Heart left ventricle (tissue), 16 donors: ENCODE measurements around the gene CSMD2. TPM values are rescaled to one million over a fixed set of nuclear protein-coding genes. Genes with fewer than 3 reads are reported as not detected.

Source experiments
- ATAC-seq, 4 donors: fragments of 200-7000 bp; cut with Tn5 transposase; one replicate each; pipeline ENCODE4 v1.9.1; 2020 to 2022; ENCODE audit warnings: moderate library complexity in 4 of 4, mild to moderate bottlenecking in 3 of 4, moderate number of reproducible peaks in 1 of 4
- DNase-seq, 5 donors: peaks; one replicate each; pipeline ENCODE4 v3.0.0-alpha.2; 2020
- H3K27ac ChIP-seq, 12 donors: fragments of 200-600 bp; sonication (generic) in 4 of 12; one replicate each; pipeline versions ENCODE4 v1.5.0 to v1.8.0; 2016 to 2022; ENCODE audit warnings: mild to moderate bottlenecking in 2 of 12
- H3K27me3 ChIP-seq, 9 donors: fragments of 200-600 bp; sonication (generic) in 2 of 9; one replicate each; pipeline versions ENCODE4 v1.5.1 to v1.8.0; 2016 to 2022; ENCODE audit warnings: mild to moderate bottlenecking in 3 of 9
- H3K36me3 ChIP-seq, 9 donors: fragments of 200-600 bp; sonication (generic) in 2 of 9; one replicate each; pipeline versions ENCODE4 v1.5.0 to v1.8.0; 2018 to 2022; ENCODE audit warnings: mild to moderate bottlenecking in 2 of 9
- H3K4me1 ChIP-seq, 12 donors: fragments of 200-600 bp; sonication (generic) in 4 of 12; one replicate each; pipeline versions ENCODE4 v1.5.0 to v1.8.0; 2016 to 2022; ENCODE audit warnings: mild to moderate bottlenecking in 3 of 12
- H3K4me3 ChIP-seq, 12 donors: fragments of 200-600 bp; sonication (generic) in 4 of 12; one replicate each; pipeline versions ENCODE4 v1.5.0 to v1.8.0; 2017 to 2022; ENCODE audit warnings: mild to moderate bottlenecking in 9 of 12, moderate library complexity in 4 of 12
- H3K9me3 ChIP-seq, 12 donors: fragments of 200-600 bp; sonication (generic) in 4 of 12; one replicate each; pipeline versions ENCODE4 v1.5.0 to v1.8.0; 2016 to 2022; ENCODE audit warnings: mild to moderate bottlenecking in 1 of 12
- POLR2A ChIP-seq, 2 donors: fragments of 450-650 bp; IDR thresholded peaks; one replicate each; pipeline ENCODE4 v1.6.1; 2017; ENCODE audit warnings: antibody characterized with exemption in 2 of 2, mild to moderate bottlenecking in 2 of 2, moderate library complexity in 2 of 2
- WGBS, 4 donors: extraction: QIAGEN DNeasy Blood & Tissue Kit in 2 of 4; methylation state at CpG; one replicate each; pipeline versions ENCODE4 v1.1.5 to v1.1.7; 2013 to 2018; 5-methylcytosine and 5-hydroxymethylcytosine counted together
- intact Hi-C, 10 donors: fragments of 100-400 bp; cut with DNase I; formaldehyde crosslinking; loops; one replicate each; pipeline versions ENCODE4 v1.11.1 to v1.14.2; 2022
- polyA plus RNA-seq, 2 donors: library from polyadenylated mRNA; stranded (reverse); fragments of 200-250 nt; gene quantifications; one replicate each; pipeline ENCODE4 v1.2.3, GENCODE V29; 2013
- total RNA-seq, 9 donors: library from RNA; depleted of rRNA in 2 of 9; stranded (reverse); fragments of >200 nt in 2 of 9; fragmentation: NEBNext Ultra II Directional in 3 of 9; extraction: Animal tissue kit (Norgen Biotek cat#: 25700) in 3 of 9; gene quantifications; one replicate each; pipeline versions ENCODE4 v1.1.0 to v1.2.4, GENCODE V29; 2016 to 2023
- TF ChIP-seq, protein P1 (sequence below), 12 donors: fragments of 200-600 bp; sonication (generic) in 4 of 12; IDR thresholded peaks; one replicate each; pipeline versions ENCODE4 v1.5.0 to v1.8.0; 2018 to 2022; ENCODE audit warnings: antibody characterized with exemption in 12 of 12, mild to moderate bottlenecking in 5 of 12
- donor health status: ischemic (EF 13 %, LVEDD 7.1; RV severe dilation, severe dysfunction).
- donor health status: healthy with polysubstance abuse.
- donor health status: DM: no; HTN: yes; CAD: no.
- donor health status: DM: no; HTN: no; CAD: no.
- donor health status: ischemic (EF 25% LVEDD 6.9; RV normal size, moderate dysfunction).
- donor health status: ischemic (EF 25% LVEDD 5.7; RV mildly dilated, moderate dysfunction).
- donor health status: healthy.
- donor health status: DM: yes; HTN: yes; CAD: no.
- donor health status: ischemic (EF 35%, LVEDD 5.7; RV mildly dilated, moderate dysfunction).
- donor health status: nonischemic (EF 11% LVEDD 7.7; RV severe dilation, severe dysfunction).
- donor health status: DM: yes; HTN: yes; CAD: no.
- donor health status: PGD.
- donor health status: ischemic (EF 29% LVEDD 5.4; RV normal size, mild dysfunction).
- donor health status: nonischemic (EF 23%, LVEDD 6.1; RV moderate dilation, normal function).

CSMD2 gene
- total and polyA plus RNA-seq, 11 donors = 0.02 to 0.79 (median 0.22) TPM

DNA sequence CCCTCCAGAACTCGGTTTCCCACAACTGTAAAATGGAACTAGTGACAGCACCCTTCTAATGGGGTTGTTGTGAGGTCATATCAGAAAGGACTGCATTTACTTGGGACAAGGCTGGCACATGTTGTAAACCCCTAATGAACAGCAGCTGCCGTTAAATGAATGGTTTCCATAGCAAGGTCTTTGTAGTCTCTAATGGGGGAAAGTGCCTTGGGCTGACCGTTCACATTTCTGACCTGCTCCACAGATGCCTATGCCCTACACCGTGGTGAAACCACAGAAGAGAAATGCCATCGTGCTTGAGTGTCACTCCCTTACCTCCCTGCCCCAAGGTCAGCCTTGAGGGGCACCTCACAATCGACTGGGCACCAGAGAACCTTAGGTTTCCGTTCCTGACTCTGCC is 549.5 kb downstream of the CSMD2 start:
- no peaks in the 10 kb centered on the region for H3K36me3 ChIP-seq
- DNase-seq (no peak), ATAC-seq (no peak)
- no peak for TF ChIP-seq POLR2A (IDR thresholded peaks at IDR 0.05)
- TF ChIP-seq, protein P1, sequence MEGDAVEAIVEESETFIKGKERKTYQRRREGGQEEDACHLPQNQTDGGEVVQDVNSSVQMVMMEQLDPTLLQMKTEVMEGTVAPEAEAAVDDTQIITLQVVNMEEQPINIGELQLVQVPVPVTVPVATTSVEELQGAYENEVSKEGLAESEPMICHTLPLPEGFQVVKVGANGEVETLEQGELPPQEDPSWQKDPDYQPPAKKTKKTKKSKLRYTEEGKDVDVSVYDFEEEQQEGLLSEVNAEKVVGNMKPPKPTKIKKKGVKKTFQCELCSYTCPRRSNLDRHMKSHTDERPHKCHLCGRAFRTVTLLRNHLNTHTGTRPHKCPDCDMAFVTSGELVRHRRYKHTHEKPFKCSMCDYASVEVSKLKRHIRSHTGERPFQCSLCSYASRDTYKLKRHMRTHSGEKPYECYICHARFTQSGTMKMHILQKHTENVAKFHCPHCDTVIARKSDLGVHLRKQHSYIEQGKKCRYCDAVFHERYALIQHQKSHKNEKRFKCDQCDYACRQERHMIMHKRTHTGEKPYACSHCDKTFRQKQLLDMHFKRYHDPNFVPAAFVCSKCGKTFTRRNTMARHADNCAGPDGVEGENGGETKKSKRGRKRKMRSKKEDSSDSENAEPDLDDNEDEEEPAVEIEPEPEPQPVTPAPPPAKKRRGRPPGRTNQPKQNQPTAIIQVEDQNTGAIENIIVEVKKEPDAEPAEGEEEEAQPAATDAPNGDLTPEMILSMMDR (IDR thresholded peaks at IDR 0.05) = no peak
- H3K27me3 ChIP-seq = peaks cover 0 to 13% (median 0%) of the 10 kb centered on the region in 9 donors
- no peak overlapping the region for H3K4me3 ChIP-seq
- H3K27ac ChIP-seq = no peak overlapping the region
- intact Hi-C loops = loop anchor here in 7 of 10 donors (10.0 kb wide), 4 partner anchors 241 to 481 kb away; no protein-coding TSS in a partner anchor
- 59 to 69% (median 64%) methylated on average over 7 of the region's 7 CpGs for WGBS, 4 donors
- no peaks in the 10 kb centered on the region for H3K9me3 ChIP-seq
- peaks cover 0 to 9% (median 0%) of the 10 kb centered on the region in 12 donors for H3K4me1 ChIP-seq

DNA sequence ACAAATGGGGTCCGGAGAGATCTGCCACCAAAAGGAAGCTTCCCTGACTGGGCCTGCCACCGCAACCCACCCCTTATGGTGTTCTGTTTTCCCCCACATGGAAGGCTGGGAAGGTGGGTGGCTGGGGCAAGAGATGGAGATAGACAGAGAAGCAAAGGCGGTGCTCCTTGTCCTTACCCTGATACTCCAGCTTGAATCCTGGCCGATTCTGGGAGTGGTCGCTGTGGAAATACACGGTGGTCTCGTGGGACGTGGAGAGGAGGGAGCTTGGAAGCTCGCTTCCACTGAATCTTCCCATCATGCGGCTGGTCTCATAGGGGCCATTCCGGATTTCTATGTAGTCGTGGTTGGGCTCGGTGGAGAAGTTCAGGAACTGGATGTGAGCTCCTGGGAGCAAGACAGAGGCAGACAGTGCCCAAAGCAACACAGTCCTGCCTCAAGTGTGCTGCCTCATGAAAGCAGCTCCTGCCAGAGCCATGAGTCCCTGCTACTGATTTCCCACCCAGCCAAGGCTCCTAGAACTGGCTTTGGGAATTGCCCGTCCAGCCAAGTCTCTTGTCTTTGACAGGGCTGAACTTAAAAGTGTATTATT is 554.1 kb downstream of the CSMD2 start:
- Histone ChIP-seq H3K36me3 (no peaks in the 10 kb centered on the region), H3K27ac (peak overlapping the region in 3 of 12 donors; percentile 13 to 18 (median 14))

DNA sequence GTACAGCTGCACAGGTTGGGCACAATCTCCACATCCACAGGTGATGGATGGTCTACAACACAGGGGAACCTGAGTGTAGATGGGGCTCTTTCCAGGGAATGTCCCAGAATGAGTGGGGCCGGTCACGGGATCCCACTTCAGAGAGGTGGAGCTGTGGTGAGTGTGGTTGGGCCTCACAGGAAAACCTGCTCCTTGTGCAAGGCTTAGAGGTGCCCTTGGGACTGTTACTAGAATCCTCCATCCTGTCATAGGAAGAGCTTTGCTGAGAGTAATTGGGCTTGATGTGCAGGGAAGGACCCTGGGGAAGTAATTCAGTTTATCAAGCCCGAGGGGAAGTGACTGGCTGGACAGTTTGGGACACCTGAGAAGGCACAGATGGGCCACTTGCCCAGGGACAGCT is 554.6 kb downstream of the CSMD2 start:
- H3K27me3 ChIP-seq = peaks cover 0 to 9% (median 0%) of the 10 kb centered on the region in 9 donors
- ATAC-seq (no peak), DNase-seq (no peak)
- H3K4me3 ChIP-seq = no peak overlapping the region
- H3K27ac ChIP-seq = peak overlapping the region in 2 of 12 donors; percentile 14 to 18
- no peak for TF ChIP-seq POLR2A (IDR thresholded peaks at IDR 0.05)
- TF ChIP-seq, protein P1 (IDR thresholded peaks at IDR 0.05) = no peak
- no peaks in the 10 kb centered on the region for H3K9me3 ChIP-seq
- H3K36me3 ChIP-seq = no peaks in the 10 kb centered on the region
- peaks cover 0 to 29% (median 8%) of the 10 kb centered on the region in 12 donors for H3K4me1 ChIP-seq
- intact Hi-C loops = loop anchor here in 9 of 10 donors (2.0 to 10.0 kb wide), 14 partner anchors 33 to 476 kb away; partner anchors contain the start of gene ZSCAN20 (in 4 of the 9)
- 52 to 66% (median 59%) methylated on average over 2 to 3 of the region's 3 CpGs for WGBS, 4 donors

More for the DNA sequence above, 554.1 kb downstream of the CSMD2 start:
- Histone ChIP-seq H3K27me3 (peaks cover 0 to 13% (median 0%) of the 10 kb centered on the region in 9 donors), H3K4me1 (peaks cover 0 to 23% (median 8%) of the 10 kb centered on the region in 12 donors), H3K4me3 (no peak overlapping the region), H3K9me3 (no peaks in the 10 kb centered on the region)
- ATAC-seq = no peak
- intact Hi-C loops = loop anchor here in 9 of 10 donors (2.0 to 10.0 kb wide), 14 partner anchors 34 to 476 kb away; partner anchors contain the start of gene ZSCAN20 (in 4 of the 9)
- WGBS, 4 donors = 58 to 71% (median 65%) methylated on average over 14 of the region's 14 CpGs
- TF ChIP-seq, protein P1 (IDR thresholded peaks at IDR 0.05) = no peak
- DNase-seq = no peak

DNA sequence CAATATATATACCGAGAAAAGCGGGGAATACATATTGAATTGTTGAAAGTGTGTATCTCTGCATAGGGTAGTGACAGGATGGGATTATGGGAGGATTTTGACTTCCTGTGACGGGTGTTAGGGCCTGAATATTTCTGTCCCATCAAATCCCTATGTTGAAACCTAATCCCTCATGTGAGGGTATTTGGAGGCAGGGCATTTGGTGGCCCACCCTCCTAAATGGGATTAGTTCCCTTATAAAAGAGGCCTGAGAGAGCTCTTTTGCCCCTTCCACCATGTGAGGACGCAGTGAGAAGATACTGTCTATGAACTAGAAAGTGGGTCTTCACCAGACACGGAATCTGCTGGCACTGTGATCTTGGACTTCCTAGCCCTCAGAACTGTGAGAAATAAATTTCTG is 555.3 kb downstream of the CSMD2 start:
- Histone ChIP-seq H3K36me3 (no peaks in the 10 kb centered on the region), H3K27ac (no peak overlapping the region), H3K4me1 (peaks cover 0 to 35% (median 8%) of the 10 kb centered on the region in 12 donors), H3K27me3 (peaks cover 0 to 9% (median 0%) of the 10 kb centered on the region in 9 donors), H3K4me3 (no peak overlapping the region), H3K9me3 (no peaks in the 10 kb centered on the region)
- DNase-seq (no peak), ATAC-seq (no peak)
- intact Hi-C loops = loop anchor here in 9 of 10 donors (2.0 to 10.0 kb wide), 15 partner anchors 32 to 475 kb away; partner anchors contain the start of gene ZSCAN20 (in 4 of the 9)
- no peak for TF ChIP-seq POLR2A (IDR thresholded peaks at IDR 0.05)
- TF ChIP-seq, protein P1 (IDR thresholded peaks at IDR 0.05) = no peak
- WGBS, 4 donors = 95 to 98% (median 96%) methylated on average over 5 of the region's 5 CpGs
